SKM-1 (cell line): ENCODE results near the gene FAM50B.

Experiments used
- DNase-seq: peaks from one replicate; lab custom pipeline; 2025; ENCODE audit not compliant: unreplicated experiment; lab: John Stamatoyannopoulos, UW

Gene FAM50B

GRCh38 chr6:3871515-3871914 is 22.3 kb downstream of the FAM50B start:
- no peak for DNase-seq

- DNase-seq = no peak
Measured at GRCh38 chr6:3871939-3872338, 22.8 kb downstream of the FAM50B start.

- no peak for DNase-seq
Measured at GRCh38 chr6:3872370-3872854, 23.2 kb downstream of the FAM50B start.

- no peak for DNase-seq
Measured at GRCh38 chr6:3873051-3873450, 23.9 kb downstream of the FAM50B start.

GRCh38 chr6:3874069-3874468 is 24.9 kb downstream of the FAM50B start:
- DNase-seq = no peak

GRCh38 chr6:3875486-3875885 is 26.3 kb downstream of the FAM50B start:
- DNase-seq = no peak

GRCh38 chr6:3876101-3876500 is 26.9 kb downstream of the FAM50B start:
- DNase-seq = no peak

GRCh38 chr6:3876866-3877265 is 27.7 kb downstream of the FAM50B start:
- no peak for DNase-seq

- DNase-seq = no peak
Measured at GRCh38 chr6:3878048-3878666, 29.0 kb downstream of the FAM50B start.

GRCh38 chr6:3879194-3879952 is 30.2 kb downstream of the FAM50B start:
- DNase-seq = no peak

- DNase-seq = no peak
Measured at GRCh38 chr6:3881711-3882421, 32.7 kb downstream of the FAM50B start.

GRCh38 chr6:3882431-3882830 is 33.3 kb downstream of the FAM50B start:
- DNase-seq = no peak

GRCh38 chr6:3882866-3883265 is 33.7 kb downstream of the FAM50B start:
- no peak for DNase-seq

- no peak for DNase-seq
Measured at GRCh38 chr6:3884007-3884745, 35.0 kb downstream of the FAM50B start.

GRCh38 chr6:3885262-3886036 is 36.3 kb downstream of the FAM50B start:
- DNase-seq = no peak

- DNase-seq = no peak
Measured at GRCh38 chr6:3887150-3887700, 38.1 kb downstream of the FAM50B start.

GRCh38 chr6:3888153-3888957 is 39.2 kb downstream of the FAM50B start:
- no peak for DNase-seq

GRCh38 chr6:3890047-3890446 is 40.9 kb downstream of the FAM50B start:
- DNase-seq = no peak

GRCh38 chr6:3891883-3892282 is 42.7 kb downstream of the FAM50B start:
- no peak for DNase-seq
